OCI-LY3 (cell line): ENCODE measurements around the gene HSCB.

Experiments used
- H2AFZ ChIP-seq: fragments of 200-600, 300-600 bp; shearing (Covaris generic); 2 replicates; pipeline ENCODE4 v1.6.0; 2014; ENCODE audit warnings: antibody characterized with exemption, low read depth, low read length
- H3K27ac ChIP-seq: fragments of 200-600, 300-600 bp; sonication (generic); 2 replicates; pipeline ENCODE4 v1.5.1; 2014; ENCODE audit warnings: mild to moderate bottlenecking, low read length, moderate library complexity, mixed read lengths
- H3K27me3 ChIP-seq: fragments of 200-600, 300-600 bp; sonication (generic); 2 replicates; pipeline ENCODE4 v1.6.1; 2014; ENCODE audit warnings: low read depth, low read length, mixed read lengths
- H3K36me3 ChIP-seq: fragments of 200-600, 300-600 bp; sonication (generic); replicated peaks from 2 replicates; pipeline ENCODE3; 2014; ENCODE audit warnings: low read depth, low read length, mixed read lengths
- H3K4me1 ChIP-seq: fragments of 300-600, 200-600 bp; sonication (generic); 2 replicates; pipeline ENCODE4 v1.6.1; 2014; ENCODE audit warnings: low read length, mixed read lengths
- H3K4me2 ChIP-seq: fragments of 200-600, 300-600 bp; sonication (generic); 2 replicates; pipeline ENCODE4 v1.6.1; 2014; ENCODE audit warnings: low read length, mixed read lengths
- H3K4me3 ChIP-seq: fragments of 300-600, 200-600 bp; sonication (generic); 2 replicates; pipeline ENCODE4 v1.5.1; 2014; ENCODE audit warnings: antibody characterized with exemption, mild to moderate bottlenecking, low read length, moderate library complexity
- H3K79me2 ChIP-seq: fragments of 300-600, 200-600 bp; shearing (Covaris generic); 2 replicates; pipeline ENCODE4 v1.6.1; 2014; ENCODE audit warnings: mild to moderate bottlenecking, low read length, mixed read lengths
- H3K9ac ChIP-seq: fragments of 300-600, 200-600 bp; shearing (Covaris generic); 2 replicates; pipeline ENCODE4 v1.6.0; 2014; ENCODE audit warnings: mild to moderate bottlenecking, low read length, moderate library complexity
- H3K9me3 ChIP-seq: fragments of 200-600, 300-600 bp; shearing (Covaris generic); 2 replicates; pipeline ENCODE4 v1.6.1; 2014; ENCODE audit warnings: low read length, mixed read lengths; ENCODE audit not compliant: insufficient read depth
- H4K20me1 ChIP-seq: fragments of 200-600, 300-600 bp; sonication (generic); 2 replicates; pipeline ENCODE4 v1.6.1; 2016; ENCODE audit warnings: low read length, mixed read lengths; ENCODE audit not compliant: insufficient read depth
- CTCF ChIP-seq: fragments of 200-600, 300-600 bp; sonication (generic); IDR thresholded peaks from 2 replicates; pipeline ENCODE4 v1.5.1; 2014; ENCODE audit warnings: antibody characterized with exemption, low read length, low read depth
- EZH2phosphoT487 ChIP-seq: fragments of 200-600 bp; shearing (Covaris generic); IDR thresholded peaks from 2 replicates; pipeline ENCODE4 v1.6.1; 2018; ENCODE audit warnings: antibody characterized with exemption, mixed run types, low read depth

The HSCB gene

GRCh38 chr22:28711820-28712777 is 29.7 kb upstream of the HSCB start:
- no peak overlapping the region for H3K4me2 ChIP-seq
- H3K4me3 ChIP-seq = no peak overlapping the region
- H3K4me1 ChIP-seq = peaks cover 9% of the 10 kb centered on the region
- H3K9me3 ChIP-seq = no peaks in the 10 kb centered on the region
- H4K20me1 ChIP-seq = no peaks in the 10 kb centered on the region
- no peaks in the 10 kb centered on the region for H3K79me2 ChIP-seq
- H3K27me3 ChIP-seq = no peaks in the 10 kb centered on the region
- peaks cover 46% of the 10 kb centered on the region for H3K36me3 ChIP-seq
- H2AFZ ChIP-seq = no peak overlapping the region
- TF ChIP-seq CTCF = no peak
- TF ChIP-seq EZH2phosphoT487 = no peak
- H3K27ac ChIP-seq = no peak overlapping the region
- H3K9ac ChIP-seq = no peak overlapping the region

GRCh38 chr22:28714043-28714628 is 27.7 kb upstream of the HSCB start:
- Histone ChIP-seq H3K79me2 (no peaks in the 10 kb centered on the region), H3K27me3 (no peaks in the 10 kb centered on the region), H3K4me3 (no peak overlapping the region), H3K4me2 (no peak overlapping the region), H3K9ac (no peak overlapping the region), H3K27ac (no peak overlapping the region), H3K36me3 (peaks cover 47% of the 10 kb centered on the region), H2AFZ (no peak overlapping the region), H4K20me1 (no peaks in the 10 kb centered on the region), H3K9me3 (no peaks in the 10 kb centered on the region), H3K4me1 (peaks cover 4% of the 10 kb centered on the region; the same call in 1 of the 2 replicates)
- no peak for TF ChIP-seq EZH2phosphoT487
- TF ChIP-seq CTCF = no peak

GRCh38 chr22:28715611-28716010 is 26.2 kb upstream of the HSCB start:
- Histone ChIP-seq H3K27ac (no peak overlapping the region), H3K36me3 (peaks cover 47% of the 10 kb centered on the region)
- no peak for TF ChIP-seq CTCF
- no peak for TF ChIP-seq EZH2phosphoT487

GRCh38 chr22:28716686-28717085 is 25.2 kb upstream of the HSCB start:
- no peak overlapping the region for H2AFZ ChIP-seq
- no peak overlapping the region for H3K4me2 ChIP-seq
- no peak overlapping the region for H3K9ac ChIP-seq
- no peak overlapping the region for H3K27ac ChIP-seq
- no peaks in the 10 kb centered on the region for H4K20me1 ChIP-seq
- H3K9me3 ChIP-seq = no peaks in the 10 kb centered on the region
- TF ChIP-seq EZH2phosphoT487 (no peak), CTCF (no peak)
- H3K4me3 ChIP-seq = no peak overlapping the region
- no peaks in the 10 kb centered on the region for H3K27me3 ChIP-seq
- H3K36me3 ChIP-seq = peaks cover 42% of the 10 kb centered on the region
- no peaks in the 10 kb centered on the region for H3K79me2 ChIP-seq
- peaks cover 4% of the 10 kb centered on the region; the same call in 1 of the 2 replicates for H3K4me1 ChIP-seq

More at GRCh38 chr22:28715611-28716010, 26.2 kb upstream of the HSCB start:
- no peaks in the 10 kb centered on the region for H3K79me2 ChIP-seq
- H3K4me3 ChIP-seq = no peak overlapping the region
- H4K20me1 ChIP-seq = no peaks in the 10 kb centered on the region
- H3K9ac ChIP-seq = no peak overlapping the region
- no peaks in the 10 kb centered on the region for H3K9me3 ChIP-seq
- no peaks in the 10 kb centered on the region for H3K27me3 ChIP-seq
- H3K4me1 ChIP-seq = peaks cover 4% of the 10 kb centered on the region; the same call in 1 of the 2 replicates
- no peak overlapping the region for H2AFZ ChIP-seq
- no peak overlapping the region for H3K4me2 ChIP-seq
